ENCODE results near the gene TUBGCP3.

DNA sequence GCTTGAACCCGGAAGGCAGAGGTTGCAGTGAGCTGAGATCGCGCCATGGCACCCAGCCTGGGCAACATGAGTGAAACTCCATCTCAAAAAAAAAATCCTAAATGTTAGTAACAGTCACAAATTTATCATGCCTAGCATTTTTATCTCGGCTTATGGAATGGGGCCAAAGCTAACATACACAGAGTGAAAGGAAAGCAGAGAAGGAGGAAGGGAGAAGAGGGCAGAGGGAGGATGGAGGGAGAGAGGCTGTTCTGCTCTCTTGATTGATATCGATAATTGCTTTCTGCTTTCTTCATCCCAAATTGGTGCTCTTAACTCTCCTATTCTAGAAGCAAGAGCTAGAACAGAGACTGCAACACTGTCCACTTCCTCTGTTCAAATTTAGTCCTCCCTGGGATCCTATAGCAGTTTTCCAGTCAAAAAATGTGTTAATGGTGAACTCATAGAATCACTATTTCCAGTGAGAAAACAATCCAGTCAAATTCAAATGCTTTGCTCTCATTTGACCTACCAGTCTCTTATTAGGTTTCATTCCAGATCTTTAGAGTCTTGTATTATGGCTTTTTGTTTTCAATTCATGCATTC lies 15.8 kb upstream of the TUBGCP3 start:
- TF ChIP-seq, protein P1, sequence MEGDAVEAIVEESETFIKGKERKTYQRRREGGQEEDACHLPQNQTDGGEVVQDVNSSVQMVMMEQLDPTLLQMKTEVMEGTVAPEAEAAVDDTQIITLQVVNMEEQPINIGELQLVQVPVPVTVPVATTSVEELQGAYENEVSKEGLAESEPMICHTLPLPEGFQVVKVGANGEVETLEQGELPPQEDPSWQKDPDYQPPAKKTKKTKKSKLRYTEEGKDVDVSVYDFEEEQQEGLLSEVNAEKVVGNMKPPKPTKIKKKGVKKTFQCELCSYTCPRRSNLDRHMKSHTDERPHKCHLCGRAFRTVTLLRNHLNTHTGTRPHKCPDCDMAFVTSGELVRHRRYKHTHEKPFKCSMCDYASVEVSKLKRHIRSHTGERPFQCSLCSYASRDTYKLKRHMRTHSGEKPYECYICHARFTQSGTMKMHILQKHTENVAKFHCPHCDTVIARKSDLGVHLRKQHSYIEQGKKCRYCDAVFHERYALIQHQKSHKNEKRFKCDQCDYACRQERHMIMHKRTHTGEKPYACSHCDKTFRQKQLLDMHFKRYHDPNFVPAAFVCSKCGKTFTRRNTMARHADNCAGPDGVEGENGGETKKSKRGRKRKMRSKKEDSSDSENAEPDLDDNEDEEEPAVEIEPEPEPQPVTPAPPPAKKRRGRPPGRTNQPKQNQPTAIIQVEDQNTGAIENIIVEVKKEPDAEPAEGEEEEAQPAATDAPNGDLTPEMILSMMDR (IDR thresholded peaks at IDR 0.05; ENCODE audit: low read depth, low read length, poor library complexity, severe bottlenecking): no peak
- no peak for TF ChIP-seq EZH2phosphoT487 (IDR thresholded peaks at IDR 0.05; ENCODE audit: borderline replicate concordance, low read length)

Data from DOHH2 (cell line).